HepG2 (cell line): ENCODE measurements around the gene UBQLN1. TPM values are rescaled to one million over a fixed set of nuclear protein-coding genes. Genes with fewer than 3 reads are reported as not detected.

ENCODE experiments used
- ATAC-seq: fragments of 200-7000 bp; cut with Tn5 transposase; 3 replicates; pipeline ENCODE4 v1.9.1; 2020; ENCODE audit warnings: mild to moderate bottlenecking, moderate library complexity
- BruUV-seq: library from RNA; stranded (reverse); fragments of 400-500 nt; replicated peaks from 2 replicates; lab custom pipeline; 2021; lab: Mats Ljungman, UMichigan
- CTCF ChIA-PET: fragments of 300-600 bp; formaldehyde crosslinking; extraction: SDS; loops from one replicate; lab custom pipeline; 2021; ENCODE audit warnings: low total read pairs, inconsistent platforms, low intra/inter-chr PET ratio; lab: Yijun Ruan, JAX
- POLR2A ChIA-PET: fragments of 350-600 bp; sonication (Branson Sonifier 250); formaldehyde crosslinking; loops from one replicate; lab custom pipeline; 2020; ENCODE audit warnings: antibody characterized with exemption, inconsistent platforms; lab: Yijun Ruan, JAX
- DNase-seq: peaks from one replicate; pipeline ENCODE4 v3.0.0-alpha.2; 2015; ENCODE audit warnings: low spot score
- FAIRE-seq: peaks from 3 replicates; lab custom pipeline; 2011; peaks lifted over from hg19 to GRCh38; lab: Jason Lieb, UNC
- H2AFZ ChIP-seq: one replicate; pipeline ENCODE4 v1.6.1; 2011; ENCODE audit warnings: low read length, inconsistent platforms
- H3K27ac ChIP-seq: fragments of 300-600 bp; 3 replicates; pipeline ENCODE4 v1.8.0; 2011; ENCODE audit warnings: mixed run types, mild to moderate bottlenecking, mixed read lengths, low read length, inconsistent platforms; ENCODE audit not compliant: insufficient read depth; ENCODE audit errors: extremely low read length
- H3K27me3 ChIP-seq, 2 experiments: fragments of 200-600 bp in 1 of 2; 2 replicates in 1 of 2; 3 replicates in 1 of 2; pipeline versions ENCODE4 v1.6.0 to v1.8.0; 2011; ENCODE audit warnings: low read length in 2 of 2, mild to moderate bottlenecking in 2 of 2, moderate library complexity in 2 of 2, inconsistent platforms in 1 of 2; ENCODE audit not compliant: insufficient read depth in 2 of 2, control insufficient read depth in 1 of 2
- H3K36me3 ChIP-seq, 2 experiments: fragments of 200-600 bp in 1 of 2; replicated peaks in 1 of 2; 2 replicates in 1 of 2; 3 replicates in 1 of 2; pipeline versions ENCODE4 v1.5.1 to v1.8.0; 2011; ENCODE audit warnings: low read length in 2 of 2, inconsistent platforms in 1 of 2; ENCODE audit not compliant: insufficient read depth in 2 of 2, control insufficient read depth in 1 of 2
- H3K4me1 ChIP-seq: 2 replicates; pipeline ENCODE4 v1.5.1; 2012; ENCODE audit warnings: low read length, inconsistent platforms; ENCODE audit not compliant: insufficient read depth
- H3K4me2 ChIP-seq: 2 replicates; pipeline ENCODE4 v1.6.0; 2011; ENCODE audit warnings: low read depth, low read length, inconsistent platforms
- H3K4me3 ChIP-seq, 3 experiments: fragments of 200-600 bp in 1 of 3; sonication (generic), shearing (Covaris generic) in 1 of 3; replicated peaks in 1 of 3; 2 replicates each; pipeline ENCODE4 v1.5.1; 2011 to 2016; ENCODE audit warnings: low read length in 3 of 3, inconsistent platforms in 2 of 3, low read depth in 2 of 3, mild to moderate bottlenecking in 2 of 3, control low read depth in 1 of 3, mixed read lengths in 1 of 3; ENCODE audit not compliant: insufficient read depth in 1 of 3
- H3K79me2 ChIP-seq: one replicate; pipeline ENCODE4 v1.6.1; 2011; ENCODE audit warnings: low read length, inconsistent platforms; ENCODE audit not compliant: insufficient read depth
- H3K9ac ChIP-seq: 2 replicates; pipeline ENCODE4 v1.6.0; 2011; ENCODE audit warnings: mild to moderate bottlenecking, low read depth, low read length, inconsistent platforms; ENCODE audit not compliant: insufficient read depth
- H3K9me3 ChIP-seq: 2 replicates; pipeline ENCODE4 v1.5.1; 2012; ENCODE audit warnings: mild to moderate bottlenecking, low read length
- H4K20me1 ChIP-seq: 2 replicates; pipeline ENCODE4 v1.6.0; 2011; ENCODE audit warnings: inconsistent platforms, mild to moderate bottlenecking, low read length, moderate library complexity; ENCODE audit not compliant: insufficient read depth
- HNRNPLL ChIP-seq: fragments of 200-400 bp; formaldehyde crosslinking; IDR thresholded peaks from 2 replicates; pipeline ENCODE4 v1.6.1; 2017; ENCODE audit warnings: mild to moderate bottlenecking, low read depth, low read length; ENCODE audit not compliant: poor library complexity, severe bottlenecking
- KAT2B ChIP-seq: fragments of 150-350 bp; IDR thresholded peaks from 2 replicates; pipeline ENCODE4 v1.6.1; 2014; ENCODE audit warnings: low read depth, low read length, borderline replicate concordance
- MAX ChIP-seq: IDR thresholded peaks from 2 replicates; pipeline ENCODE4 v1.6.1; 2012; ENCODE audit warnings: inconsistent platforms
- MZF1 ChIP-seq: sonication (generic); formaldehyde crosslinking; IDR thresholded peaks from 2 replicates; pipeline ENCODE4 v1.8.1; 2023; ENCODE audit warnings: mild to moderate bottlenecking, missing genetic modification reagents, borderline replicate concordance
- NR2F6 ChIP-seq, 2 experiments: IDR thresholded peaks; 2 replicates each; pipeline ENCODE4 v1.6.1; 2016; ENCODE audit warnings: antibody characterized with exemption in 1 of 2, mild to moderate bottlenecking in 1 of 2
- PAWR ChIP-seq: sonication (generic); formaldehyde crosslinking; IDR thresholded peaks from 2 replicates; pipeline ENCODE4 v1.4.0; 2020; ENCODE audit warnings: missing genetic modification reagents, mild to moderate bottlenecking, borderline replicate concordance
- POLR2A ChIP-seq, 2 experiments: IDR thresholded peaks; 2 replicates each; pipeline ENCODE4 v1.6.1; 2011; ENCODE audit warnings: low read depth in 2 of 2, low read length in 2 of 2, mild to moderate bottlenecking in 1 of 2, moderate library complexity in 1 of 2; ENCODE audit not compliant: insufficient read depth in 1 of 2
- SALL1 ChIP-seq: sonication (generic); formaldehyde crosslinking; IDR thresholded peaks from 2 replicates; pipeline ENCODE4 v1.8.0; 2022; ENCODE audit warnings: mild to moderate bottlenecking, missing genetic modification reagents
- SALL2 ChIP-seq: sonication (generic); formaldehyde crosslinking; IDR thresholded peaks from 2 replicates; pipeline ENCODE4 v1.8.1; 2023; ENCODE audit warnings: mild to moderate bottlenecking, missing genetic modification reagents, inconsistent platforms
- SKIL ChIP-seq: sonication (generic); formaldehyde crosslinking; IDR thresholded peaks from 2 replicates; pipeline ENCODE4 v1.8.0; 2022; ENCODE audit warnings: missing genetic modification reagents, mild to moderate bottlenecking, moderate library complexity, borderline replicate concordance
- TOE1 ChIP-seq: sonication (generic); formaldehyde crosslinking; IDR thresholded peaks from 2 replicates; pipeline ENCODE4 v1.4.0; 2020; ENCODE audit warnings: mild to moderate bottlenecking, missing genetic modification reagents
- ZBTB26 ChIP-seq: IDR thresholded peaks from 2 replicates; pipeline ENCODE4 v1.6.1; 2016; ENCODE audit warnings: missing compliant biosample characterization, missing genetic modification reagents, borderline replicate concordance
- ZNF629 ChIP-seq: sonication (generic); formaldehyde crosslinking; conservative IDR thresholded peaks from 2 replicates; pipeline ENCODE4 v1.5.0; 2020; ENCODE audit warnings: missing genetic modification reagents
- ZNF687 ChIP-seq: sonication (generic); formaldehyde crosslinking; IDR thresholded peaks from 2 replicates; pipeline ENCODE4 v1.5.1; 2020; ENCODE audit warnings: mild to moderate bottlenecking, missing genetic modification reagents, moderate library complexity
- ZNF839 ChIP-seq: sonication (generic); formaldehyde crosslinking; IDR thresholded peaks from 2 replicates; pipeline ENCODE4 v1.4.0; 2020; ENCODE audit warnings: missing genetic modification reagents, mild to moderate bottlenecking, borderline replicate concordance
- WGBS: methylation state at CpG from one replicate; pipeline ENCODE4 v1.1.6; 2017; ENCODE audit warnings: low lambda C conversion rate; 5-methylcytosine and 5-hydroxymethylcytosine counted together
- in situ Hi-C: cut with HindIII; loops from 2 replicates; pipeline ENCODE4 v1.10.0; 2017; ENCODE audit warnings: low pct_unique_long_range_greater_than_20kb; ENCODE audit not compliant: extremely low pct_ligation_motif_present
- intact Hi-C: fragments of 100-400 bp; cut with micrococcal nuclease; formaldehyde crosslinking; loops from one replicate; pipeline ENCODE4 v1.10.0; 2022; ENCODE audit not compliant: unreplicated experiment
- polyA plus RNA-seq, 8 experiments: library from polyadenylated mRNA; depleted of rRNA in 3 of 8; stranded (reverse) in 7 of 8; unstranded in 1 of 8; fragments of >200 nt; fragmentation: Illumina TruSeq in 4 of 8; extraction: Trizol in 4 of 8; gene quantifications; 2 replicates each; pipeline versions ENCODE4 v1.2.1 to v1.2.3, GENCODE V29; 2011 to 2016; ENCODE audit warnings: low read depth in 4 of 8, missing spikeins in 1 of 8, mixed read lengths in 1 of 8; ENCODE audit not compliant: insufficient read depth in 1 of 8
- total RNA-seq, 5 experiments: library from RNA; depleted of rRNA; stranded (reverse); fragments of >200 nt; fragmentation: Illumina TruSeq; extraction: Trizol; gene quantifications; 2 replicates each; pipeline ENCODE4 v1.2.3, GENCODE V29; 2016; ENCODE audit warnings: low read depth in 1 of 5

Gene UBQLN1
- total and polyA plus RNA-seq, 2 of the 13 experiments (the other 11 are each of a cell fraction or from before 2014, with no cell fraction given): 78.1 to 83.8 TPM

- no peaks in the 10 kb centered on the region for H4K20me1 ChIP-seq
- peaks cover 10% of the 10 kb centered on the region for H3K79me2 ChIP-seq
- H3K9me3 ChIP-seq: no peaks in the 10 kb centered on the region
- H3K4me3 ChIP-seq: peak overlapping the region; percentile 73 to 94 (median 80)
- intact Hi-C loops (loop anchor here (1.0 kb wide), 1 partner anchor 85 kb away; no protein-coding TSS in a partner anchor), in situ Hi-C loops (no loop called here)
- H3K27me3 ChIP-seq: no peaks in the 10 kb centered on the region
- DNase-seq (peak; percentile 46), FAIRE-seq (peak; percentile 40), ATAC-seq (peak; percentile 48)
- H3K4me2 ChIP-seq: peak overlapping the region; percentile 88
- peaks cover 54% of the 10 kb centered on the region for H3K4me1 ChIP-seq
- ChIA-PET CTCF (no interaction called here), POLR2A (interaction anchor here (0.7 to 2.5 kb wide), 12 partner anchors 9 to 333 kb away, joined by 3 to 12 read pairs (median 5); partner anchors contain the start of gene UBQLN1)
- no TSS peak for BruUV-seq
- WGBS: 5% methylated on average over 5 of the region's 5 CpGs
- peak overlapping the region; percentile 84 for H3K9ac ChIP-seq
- peak overlapping the region; percentile 97 for H3K27ac ChIP-seq
- H3K36me3 ChIP-seq: peaks cover 2 to 4% of the 10 kb centered on the region in 2 experiments; a peak in 2 of 5 replicates
- H2AFZ ChIP-seq: no peak overlapping the region
- TF ChIP-seq HNRNPLL (no peak), MAX (no peak), ZNF687 (CRISPR knock-in tag) (no peak), SALL1 (CRISPR knock-in tag) (no peak), TOE1 (CRISPR knock-in tag) (no peak), SKIL (CRISPR knock-in tag) (no peak), POLR2A (IDR thresholded peaks at IDR 0.05; ENCODE audit: insufficient read depth in 1 of 2, low read depth in 2 of 2, low read length in 2 of 2) (peak; percentile 39 to 40; a peak in 2 of 4 replicates), NR2F6 (IDR thresholded peaks at IDR 0.05) (no peak), NR2F6 (CRISPR knock-in tag; IDR thresholded peaks at IDR 0.05) (no peak), PAWR (CRISPR knock-in tag) (no peak), ZNF839 (CRISPR knock-in tag) (no peak), MZF1 (CRISPR knock-in tag) (no peak), KAT2B (no peak), ZBTB26 (CRISPR knock-in tag) (no peak), SALL2 (CRISPR knock-in tag) (peak; percentile 20; the same call in 1 of the 2 replicates), ZNF629 (no peak)
Observed at GRCh38 chr9:83623679-83624076, 84.1 kb downstream of the UBQLN1 start.
